Fibroblast of mammary gland (primary cell): ENCODE data around the gene SLC22A23.

ENCODE experiments used
- DNase-seq: peaks from one replicate; pipeline ENCODE4 v3.0.0-alpha.2; 2010; ENCODE audit warnings: low read depth
- H3K4me3 ChIP-seq: 2 replicates; pipeline ENCODE4 v1.5.1; 2011; ENCODE audit warnings: low read depth, mild to moderate bottlenecking, low read length, moderate library complexity; ENCODE audit not compliant: control insufficient read depth
- CTCF ChIP-seq: conservative IDR thresholded peaks from 2 replicates; pipeline ENCODE4 v1.5.1; 2011; ENCODE audit warnings: low read depth, low read length, inconsistent platforms; ENCODE audit not compliant: control insufficient read depth, insufficient read depth

SLC22A23 gene

GRCh38 chr6:3499603-3500002 is 42.8 kb upstream of the SLC22A23 start:
- DNase-seq, result no peak
- H3K4me3 ChIP-seq, result no peak overlapping the region
- no peak for TF ChIP-seq CTCF

GRCh38 chr6:3496395-3496794 is 39.5 kb upstream of the SLC22A23 start:
- no peak for DNase-seq
- H3K4me3 ChIP-seq, result no peak overlapping the region
- TF ChIP-seq CTCF, result no peak

- no peak for DNase-seq
- no peak overlapping the region for H3K4me3 ChIP-seq
- no peak for TF ChIP-seq CTCF
These were observed 37.7 kb upstream of the SLC22A23 start for GRCh38 chr6:3494391-3495100.

GRCh38 chr6:3490625-3490980 is 33.8 kb upstream of the SLC22A23 start:
- DNase-seq, result peak; percentile 41
- no peak overlapping the region for H3K4me3 ChIP-seq
- TF ChIP-seq CTCF, result no peak

GRCh38 chr6:3489961-3490624 is 33.2 kb upstream of the SLC22A23 start:
- no peak for DNase-seq
- no peak for TF ChIP-seq CTCF
- no peak overlapping the region for H3K4me3 ChIP-seq

- peak; percentile 76 for DNase-seq
- no peak for TF ChIP-seq CTCF
- H3K4me3 ChIP-seq, result no peak overlapping the region
These were observed 32.3 kb upstream of the SLC22A23 start for GRCh38 chr6:3489027-3489757.
